ENCODE measurements around the gene SYTL3.
"Not testable (repeated sequence)": the region's sequence is repeated elsewhere in the genome, so short reads cannot be mapped to it uniquely, and the experiment has no call there.

SYTL3 gene

DNA sequence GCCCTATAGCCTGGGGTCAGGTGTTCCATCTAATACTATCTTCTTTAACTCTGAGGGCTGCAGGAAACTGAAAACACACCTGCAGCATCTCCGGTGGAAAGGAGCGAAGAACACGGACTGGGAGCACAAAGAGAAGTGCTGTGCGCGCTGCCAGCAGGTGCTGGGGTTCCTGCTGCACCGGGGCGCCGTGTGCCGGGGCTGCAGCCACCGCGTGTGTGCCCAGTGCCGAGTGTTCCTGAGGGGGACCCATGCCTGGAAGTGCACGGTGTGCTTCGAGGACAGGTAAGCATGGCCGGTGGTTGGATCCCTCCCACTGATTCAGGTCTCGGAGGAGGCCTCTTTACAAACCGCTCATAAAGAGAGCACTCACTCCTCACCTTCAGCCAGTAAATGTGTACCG, 15.5 kb downstream of the SYTL3 start:
- DNase-seq: peak; percentile 62

DNA sequence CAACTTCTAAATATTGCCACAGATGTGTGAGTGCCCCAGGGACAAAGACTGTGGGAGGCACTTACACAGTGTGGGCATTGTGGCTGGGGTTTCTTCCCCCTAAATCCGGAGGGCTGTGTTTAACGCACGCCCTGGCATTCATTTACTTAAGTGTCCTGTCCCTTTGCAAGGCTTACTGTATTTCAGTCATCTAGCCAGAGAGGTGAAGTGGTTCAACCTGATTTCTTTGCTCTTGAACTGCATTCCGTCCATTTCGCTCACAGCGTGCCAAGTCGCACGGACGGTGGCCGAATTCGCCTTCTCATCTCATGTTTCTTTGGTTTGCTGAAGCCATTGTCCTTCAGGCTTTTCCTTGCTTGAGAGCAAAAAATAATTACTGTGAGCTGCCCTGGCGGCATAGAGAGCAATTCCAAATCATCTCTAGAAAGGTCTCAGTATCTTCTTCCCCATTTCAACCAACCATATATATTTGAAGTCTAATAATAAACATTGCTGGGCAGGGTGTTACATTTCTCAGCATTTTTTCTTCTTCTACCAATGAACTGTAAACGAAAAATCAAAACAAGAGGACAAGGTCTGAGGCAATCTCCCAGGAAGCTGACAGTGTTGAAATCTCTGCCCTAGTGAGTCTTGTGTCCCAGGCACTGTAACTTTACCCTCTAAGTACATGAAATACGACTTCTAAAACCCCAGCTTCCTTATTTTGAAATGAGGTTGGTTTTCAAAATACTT, 16.9 kb downstream of the SYTL3 start:
- peak; percentile 87 for DNase-seq

DNA sequence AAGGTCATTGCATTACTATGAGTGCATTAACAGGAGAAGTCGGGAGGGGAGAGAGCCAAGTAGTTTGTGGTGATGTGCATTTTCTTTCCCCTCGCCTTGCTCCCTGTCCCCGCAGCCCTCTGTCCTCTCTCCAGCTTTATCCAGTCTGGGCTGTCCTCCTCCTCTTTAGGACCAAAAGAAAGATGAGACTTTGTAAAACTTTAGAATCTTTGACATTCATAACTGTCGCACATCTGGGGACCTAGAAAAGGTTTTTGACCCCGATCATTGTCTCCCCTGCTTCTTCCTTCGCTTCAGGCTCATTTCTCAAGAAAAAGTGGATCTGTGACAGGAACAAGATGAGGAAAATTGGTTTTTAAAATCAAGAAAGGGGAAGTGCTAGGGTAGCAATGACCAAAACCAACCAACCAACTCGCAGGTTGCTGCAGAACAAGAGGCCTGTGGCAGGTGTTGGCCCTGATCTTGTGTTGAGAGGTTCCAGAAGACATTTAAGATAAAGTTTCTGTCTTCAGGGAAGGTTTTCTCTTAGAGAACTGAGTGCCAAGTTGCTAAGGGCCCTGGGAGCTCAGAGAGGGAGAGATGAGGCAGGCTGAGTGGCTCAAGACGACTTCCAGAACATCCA, 17.6 kb downstream of the SYTL3 start:
- DNase-seq: peak; percentile 44

DNA sequence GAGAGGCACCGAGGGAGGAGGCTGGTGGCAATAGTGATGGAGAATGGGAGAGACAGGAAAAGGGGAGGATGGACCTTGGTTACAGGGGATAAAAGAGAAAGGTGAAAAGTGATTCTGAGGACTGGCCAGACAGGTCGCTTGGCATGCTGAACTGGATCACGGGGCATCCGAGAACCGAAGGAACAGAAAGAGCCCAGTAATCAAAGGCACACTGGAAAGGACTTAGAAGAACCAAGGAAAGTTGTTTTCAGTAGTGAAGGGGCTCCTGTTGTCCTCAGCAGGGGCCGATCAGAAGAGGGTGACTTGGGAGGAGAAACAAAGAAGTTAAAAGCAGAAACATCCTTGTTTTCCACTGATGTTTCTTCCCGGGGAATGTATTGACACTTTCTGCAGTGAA, 18.9 kb downstream of the SYTL3 start:
- no peak for DNase-seq

DNA sequence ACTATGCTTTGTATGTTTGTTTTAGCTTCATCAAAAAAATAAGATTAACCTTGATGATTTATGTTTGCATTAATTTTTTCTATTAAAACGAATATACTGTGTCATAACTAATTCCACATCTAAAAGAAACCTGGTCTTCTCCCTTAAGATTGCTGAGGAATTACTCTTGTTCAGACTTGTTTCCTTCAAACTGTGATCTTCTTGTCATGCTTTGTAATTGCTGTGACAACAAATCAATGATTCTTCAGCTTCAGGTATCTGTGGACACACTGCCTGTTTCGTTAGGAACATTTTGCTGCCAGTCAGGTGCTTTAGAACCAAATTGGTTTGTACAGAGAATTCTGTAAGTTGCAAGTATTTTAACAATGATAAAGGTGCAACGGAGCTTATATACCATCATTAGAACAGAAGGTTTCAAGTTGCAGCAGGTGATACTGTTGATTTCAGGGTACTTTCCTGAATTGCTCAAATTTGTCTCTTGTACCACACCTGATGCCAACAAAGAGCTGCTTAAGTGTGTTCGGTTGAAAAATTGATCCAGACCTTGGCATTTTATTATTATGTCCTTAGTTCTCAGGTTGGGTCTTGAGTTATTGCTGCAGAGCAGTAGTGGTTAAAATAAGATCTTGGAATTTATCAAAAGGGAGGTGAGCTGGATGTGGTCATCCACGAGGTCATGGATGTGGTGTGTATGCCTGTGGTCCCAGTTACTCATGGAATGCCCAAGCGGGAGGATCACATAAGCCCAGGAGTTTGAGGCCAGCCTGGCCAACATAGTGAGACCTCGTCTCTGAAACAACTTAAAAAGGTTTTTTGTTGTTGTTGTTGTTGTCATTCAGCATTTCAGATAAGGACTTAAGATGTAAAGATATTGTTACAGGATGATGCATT, 19.5 kb downstream of the SYTL3 start:
- peak; percentile 58 for DNase-seq

DNA sequence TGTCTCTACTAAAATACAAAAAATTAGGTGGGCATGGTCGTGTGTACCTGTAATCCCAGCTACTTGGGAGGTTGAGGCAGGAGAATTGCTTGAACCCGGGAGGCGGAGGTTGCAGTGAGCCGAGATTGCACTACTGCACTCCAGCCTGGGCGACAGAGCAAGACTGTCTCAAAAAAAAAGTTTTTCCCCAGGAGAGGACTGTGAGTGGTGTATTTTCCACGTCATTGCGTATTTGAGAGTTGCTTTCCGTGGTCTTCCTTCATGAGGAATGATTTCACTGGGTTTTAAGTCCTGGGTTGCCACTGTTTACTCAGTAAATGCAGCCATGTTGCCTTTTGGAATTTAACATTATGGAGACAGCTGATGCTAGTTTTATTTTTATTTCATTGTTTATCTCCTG, 22.3 kb downstream of the SYTL3 start:
- peak; percentile 59 for DNase-seq

DNA sequence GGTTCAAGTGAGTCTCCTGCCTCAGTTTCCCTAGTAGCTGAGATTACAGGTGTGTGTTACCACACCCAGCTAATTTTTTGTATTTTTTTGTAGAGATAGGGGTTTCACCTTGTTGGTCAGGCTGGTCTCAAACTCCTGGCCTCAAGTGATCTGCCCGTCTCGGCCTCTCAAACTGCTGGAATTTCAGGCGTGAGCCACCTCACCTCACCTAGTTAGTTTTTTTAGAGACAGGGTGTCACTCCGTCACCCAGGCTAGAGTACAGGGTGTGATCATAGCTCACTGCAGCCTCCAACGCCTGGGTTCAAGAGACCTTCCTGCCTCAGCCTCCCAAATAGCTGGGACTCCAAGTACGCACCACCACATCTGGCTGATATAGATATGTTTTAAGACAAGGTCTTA, 22.9 kb downstream of the SYTL3 start:
- no peak for DNase-seq

DNA sequence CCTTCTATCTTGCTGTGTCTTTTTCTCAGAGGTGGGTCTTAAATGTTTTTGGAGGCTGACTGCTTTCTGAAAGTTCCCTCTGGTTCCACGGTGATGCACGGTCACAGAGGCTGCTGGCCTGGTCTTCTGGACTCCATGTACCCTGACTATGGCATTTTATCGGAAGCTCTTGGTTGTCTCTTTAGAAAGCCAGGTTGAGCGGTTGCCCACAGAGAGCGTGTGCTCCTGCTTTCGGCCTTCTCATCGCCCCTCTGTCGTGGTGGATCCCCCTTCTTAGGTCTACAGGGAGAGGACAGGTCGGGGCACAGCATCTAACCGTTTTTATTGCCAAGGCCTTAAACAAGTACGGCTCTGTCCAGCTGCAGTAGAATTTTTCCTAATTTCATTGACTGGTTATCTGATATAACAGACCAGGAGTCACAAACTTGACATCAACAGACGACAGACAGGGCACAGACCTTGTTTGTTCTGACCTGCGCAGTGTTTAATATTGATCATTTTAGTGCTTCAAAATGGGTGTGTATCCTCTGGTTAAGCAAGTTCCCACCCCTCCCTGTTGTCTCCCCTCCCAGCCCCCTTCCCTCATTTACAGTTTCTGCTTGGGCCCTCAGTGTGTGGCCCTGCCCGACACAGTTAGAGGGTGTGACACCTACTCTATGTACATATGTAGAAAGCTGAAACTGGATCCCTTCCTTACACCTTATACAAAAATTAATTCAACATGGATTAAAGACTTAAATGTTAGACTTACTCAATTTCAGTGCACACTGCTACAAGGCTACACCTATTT, 24.7 kb downstream of the SYTL3 start:
- no peak for DNase-seq

DNA sequence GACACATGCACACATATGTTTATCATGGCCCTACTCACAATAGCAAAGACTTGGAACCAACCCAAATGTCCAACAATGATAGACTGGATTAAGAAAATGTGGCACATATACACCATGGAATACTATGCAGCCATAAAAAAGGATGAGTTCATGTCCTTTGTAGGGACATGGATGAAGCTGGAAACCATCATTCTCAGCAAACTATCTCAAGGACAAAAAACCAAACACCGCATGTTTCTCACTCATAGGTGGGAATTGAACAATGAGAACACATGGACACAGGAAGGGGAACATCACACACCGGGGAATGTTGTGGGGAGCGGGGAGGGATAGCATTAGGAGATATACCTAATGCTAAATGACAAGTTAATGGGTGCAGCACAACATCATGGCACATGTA, 27.2 kb downstream of the SYTL3 start:
- DNase-seq: not testable (repeated sequence)

DNA sequence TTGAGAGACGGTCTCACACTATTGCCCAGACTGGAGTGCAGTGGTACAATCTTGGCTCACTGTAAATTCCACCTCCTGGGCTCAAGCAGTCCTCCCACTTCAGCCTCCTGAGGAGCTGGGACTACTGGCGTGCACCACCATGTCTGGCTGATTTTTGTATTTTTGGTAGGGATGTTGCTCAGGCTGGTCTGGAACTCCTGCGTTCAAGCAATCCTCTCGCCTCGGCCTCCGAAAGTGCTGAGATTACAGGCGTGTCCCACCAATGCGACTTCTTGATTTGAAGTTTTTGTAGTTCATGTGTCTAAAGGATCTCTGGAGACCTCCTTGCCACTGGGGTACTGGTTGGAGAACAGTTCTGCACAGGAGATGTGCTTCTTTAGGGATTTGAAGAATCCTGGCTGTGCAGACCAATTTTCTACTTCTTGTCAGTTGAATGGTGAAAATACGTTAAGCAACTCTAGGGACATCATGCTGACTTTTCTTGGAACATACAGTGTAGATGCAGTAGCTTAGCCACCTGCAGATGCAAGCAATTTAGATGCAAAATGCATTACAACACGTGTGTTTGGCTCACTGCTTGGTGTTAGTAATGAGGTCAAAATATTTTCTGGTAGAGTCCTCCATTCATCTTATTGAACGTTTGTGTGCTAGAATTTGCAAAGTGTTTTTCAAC, 28.2 kb downstream of the SYTL3 start:
- DNase-seq: no peak

DNA sequence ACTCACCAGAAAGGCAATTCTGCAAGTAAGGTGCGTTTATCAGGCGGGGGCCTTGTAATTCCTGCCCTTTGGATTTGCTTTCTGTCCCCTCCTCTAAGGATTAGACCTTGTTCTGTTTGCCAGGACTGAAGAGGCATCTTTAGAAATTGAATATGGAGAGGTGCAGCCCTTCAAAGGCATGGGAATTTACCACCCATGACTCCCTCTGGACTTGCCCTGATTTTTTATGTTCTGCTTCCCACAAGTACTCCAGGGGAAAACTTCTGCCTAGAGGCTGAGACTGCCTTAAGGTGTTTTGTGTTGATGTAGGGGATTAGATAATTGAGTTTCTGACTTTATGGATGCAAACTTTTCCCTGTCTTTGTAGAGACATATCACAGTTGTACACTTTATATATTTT, 30.2 kb downstream of the SYTL3 start:
- DNase-seq: no peak

DNA sequence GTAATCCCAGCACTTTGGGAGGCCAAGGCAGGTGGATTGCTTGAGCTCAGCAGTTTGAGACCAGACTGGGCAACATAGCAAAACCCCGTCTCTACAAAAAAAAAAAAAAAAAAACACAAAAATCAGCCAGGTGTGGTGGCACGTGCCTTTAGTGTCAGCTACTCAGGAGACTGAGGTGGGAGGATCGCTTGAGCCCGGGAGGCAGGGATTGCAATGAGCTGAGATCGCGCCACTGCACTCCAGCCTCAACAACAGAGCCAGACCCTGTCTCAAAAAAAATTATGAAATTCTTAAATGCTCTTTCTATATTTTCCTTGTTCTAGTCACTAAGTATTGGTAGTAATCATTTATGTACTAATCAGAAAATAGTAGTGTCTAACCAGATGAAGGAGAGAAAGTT, 30.6 kb downstream of the SYTL3 start:
- DNase-seq: no peak

DNA sequence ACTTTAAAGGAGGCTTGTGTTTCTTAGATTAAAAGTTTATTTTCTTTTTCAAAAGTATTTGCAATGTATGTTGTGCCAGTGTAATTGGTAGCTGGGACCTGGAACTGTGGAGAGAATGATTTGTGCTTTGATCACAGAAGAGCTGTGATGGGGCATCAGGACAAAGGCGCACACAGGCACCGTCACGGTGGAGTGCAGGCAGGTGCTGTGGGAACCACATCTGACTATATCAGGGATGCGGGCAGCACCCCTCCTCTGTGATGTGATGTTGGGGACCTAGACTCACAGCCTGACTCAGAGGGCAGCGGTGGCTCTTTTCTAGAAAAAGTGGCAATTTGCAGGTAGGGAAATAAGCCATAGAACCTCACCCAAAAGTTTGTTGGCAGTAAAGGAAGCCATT, 34.5 kb downstream of the SYTL3 start:
- DNase-seq: no peak

DNA sequence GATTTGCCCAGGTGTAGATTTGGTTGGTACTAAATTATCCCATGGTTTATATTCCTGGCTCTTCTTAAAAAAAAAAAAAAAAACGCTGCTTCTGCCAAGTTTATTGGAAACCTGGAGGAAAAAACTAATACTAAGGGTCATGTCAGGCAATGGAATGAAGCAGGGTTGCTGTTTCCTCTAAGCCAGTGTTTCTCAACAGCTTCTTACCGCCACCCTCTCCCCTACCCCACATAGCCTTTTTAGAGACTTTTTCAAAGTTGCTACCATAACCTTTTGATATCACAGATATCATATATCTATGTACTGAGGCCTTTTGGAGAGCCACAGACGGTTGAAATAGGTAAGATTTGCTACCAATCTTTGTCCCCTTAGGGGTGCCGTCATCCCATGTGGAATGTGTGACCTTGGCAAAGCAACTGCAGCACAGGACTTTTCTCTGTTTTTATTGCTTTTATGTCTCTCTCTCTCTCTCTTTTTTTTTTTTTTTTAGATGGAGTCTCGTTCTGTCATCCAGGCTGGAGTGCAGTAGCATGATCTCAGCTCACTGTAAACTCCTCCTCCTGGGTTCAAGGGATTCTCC, 35.0 kb downstream of the SYTL3 start:
- no peak for DNase-seq

DNA sequence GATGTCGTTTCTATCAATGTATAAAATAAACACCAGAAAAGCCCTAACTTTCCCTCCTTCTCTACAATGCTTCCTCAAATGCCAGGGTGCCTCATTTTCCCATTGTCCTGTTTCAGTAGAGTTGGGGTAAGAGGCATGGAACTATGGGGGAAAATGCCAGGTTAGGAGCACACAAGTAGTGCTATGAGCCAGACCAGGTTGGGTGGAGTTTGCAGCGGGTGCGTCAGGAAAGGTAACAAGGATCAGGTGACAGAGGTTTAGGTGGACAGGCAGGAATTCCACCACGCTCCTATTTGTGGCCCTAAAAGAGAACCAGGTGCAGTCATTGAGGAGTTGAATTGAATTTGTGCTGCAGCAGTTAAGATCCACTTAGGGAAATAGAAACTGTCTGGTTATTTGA, 36.5 kb downstream of the SYTL3 start:
- DNase-seq: peak; percentile 30

DNA sequence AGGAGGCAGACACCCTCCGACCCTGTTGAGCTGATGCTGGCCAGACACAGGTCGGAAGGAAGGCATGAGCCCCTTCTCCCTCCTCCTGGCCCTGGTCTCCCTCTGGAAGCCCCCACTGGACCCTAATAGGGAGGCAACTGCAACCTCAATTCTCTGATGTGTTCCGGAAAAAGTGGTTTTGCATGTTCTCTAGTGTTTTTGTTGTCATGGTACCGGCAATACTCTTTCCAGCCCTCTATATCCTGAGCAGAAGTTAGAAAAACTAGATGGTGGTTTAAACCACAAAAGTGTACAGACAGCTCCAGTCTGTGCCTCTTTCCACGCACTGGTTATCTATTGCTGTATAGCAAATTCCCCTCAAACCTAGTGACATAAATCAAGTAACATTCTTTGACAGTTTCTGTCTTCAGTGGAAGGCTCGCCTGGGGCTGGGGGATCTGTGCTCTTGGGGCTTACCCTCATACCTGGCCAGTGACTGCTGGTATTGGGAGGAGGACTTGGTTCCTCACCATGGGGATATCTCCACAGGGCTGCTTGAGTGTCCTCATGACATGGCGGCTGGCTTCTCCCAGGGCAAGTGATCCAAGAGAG, 37.0 kb downstream of the SYTL3 start:
- DNase-seq: no peak

DNA sequence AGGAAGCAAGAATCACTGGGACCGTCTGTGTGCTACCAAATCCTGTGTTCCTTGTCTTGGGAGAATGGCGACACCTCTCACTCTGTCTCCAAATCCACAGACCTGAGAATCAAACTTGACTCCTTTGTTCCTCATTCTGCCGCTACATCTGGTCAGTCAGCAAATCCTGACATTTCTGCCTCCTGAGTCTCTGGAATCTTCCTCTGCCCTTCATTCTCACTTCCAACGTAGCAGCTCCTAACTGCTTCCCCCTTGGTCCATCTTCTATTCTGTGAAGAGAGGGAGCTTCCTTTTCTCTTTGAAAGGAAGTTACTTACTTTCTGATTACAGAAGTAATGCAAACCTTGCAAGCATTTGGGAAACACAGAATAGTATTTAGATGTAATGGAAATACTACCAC, 37.7 kb downstream of the SYTL3 start:
- no peak for DNase-seq

DNA sequence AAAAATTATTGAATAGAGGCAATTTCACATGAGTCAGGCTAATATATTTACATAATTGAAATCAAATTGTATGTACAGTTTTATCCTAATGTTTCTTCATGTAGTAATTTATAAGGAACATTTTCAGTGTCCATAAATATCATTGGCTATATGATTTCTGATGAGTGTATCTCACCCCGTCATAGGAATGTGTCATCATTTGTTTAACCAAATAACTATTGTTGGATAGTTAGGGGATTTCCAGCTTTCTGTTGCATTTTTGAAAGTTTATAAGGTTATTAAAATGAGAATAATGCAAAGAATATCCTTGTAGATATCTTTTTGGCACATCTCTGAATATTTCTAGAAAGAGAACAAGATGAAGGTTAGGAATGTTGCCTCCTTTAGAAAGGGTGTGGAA, 39.0 kb downstream of the SYTL3 start:
- DNase-seq: no peak

DNA sequence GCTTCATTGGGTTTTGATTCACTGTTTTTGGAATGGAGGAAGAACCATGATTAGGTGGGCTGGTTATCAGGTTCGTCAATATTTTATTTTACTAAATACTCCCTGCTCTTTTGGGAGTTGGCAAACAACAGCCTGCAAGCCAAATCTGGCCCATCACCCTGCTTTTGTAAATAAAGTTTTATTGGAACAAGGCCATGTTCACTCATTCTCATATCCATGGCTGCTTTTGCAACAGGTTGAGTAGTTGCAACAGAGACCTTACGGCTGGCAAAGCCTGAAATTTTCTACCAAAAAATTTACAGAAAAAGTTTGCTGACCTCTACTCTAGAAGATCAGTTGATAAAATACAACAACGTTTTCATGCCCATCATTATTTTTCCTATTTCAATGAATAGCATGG, 45.1 kb downstream of the SYTL3 start:
- no peak for DNase-seq

DNA sequence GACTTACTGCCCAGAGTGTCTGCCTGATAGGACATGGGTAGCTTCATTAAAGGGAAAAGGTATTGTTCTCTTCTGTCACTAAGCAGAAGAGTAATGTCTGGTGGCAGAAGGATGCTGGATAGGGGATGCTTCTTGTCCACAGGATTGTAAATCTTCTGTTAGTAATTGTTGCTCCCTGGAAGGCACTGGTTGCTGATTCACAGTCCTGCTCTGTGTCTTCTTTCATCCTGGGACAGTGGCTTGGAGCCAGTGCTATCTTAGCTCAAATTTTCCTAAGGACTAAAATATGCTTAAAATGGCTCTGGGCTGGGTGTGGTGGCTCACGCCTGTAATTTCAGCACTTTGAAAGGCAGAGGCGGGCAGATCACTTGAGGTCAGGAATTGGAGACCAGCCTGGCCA, 48.0 kb downstream of the SYTL3 start:
- no peak for DNase-seq

DNA sequence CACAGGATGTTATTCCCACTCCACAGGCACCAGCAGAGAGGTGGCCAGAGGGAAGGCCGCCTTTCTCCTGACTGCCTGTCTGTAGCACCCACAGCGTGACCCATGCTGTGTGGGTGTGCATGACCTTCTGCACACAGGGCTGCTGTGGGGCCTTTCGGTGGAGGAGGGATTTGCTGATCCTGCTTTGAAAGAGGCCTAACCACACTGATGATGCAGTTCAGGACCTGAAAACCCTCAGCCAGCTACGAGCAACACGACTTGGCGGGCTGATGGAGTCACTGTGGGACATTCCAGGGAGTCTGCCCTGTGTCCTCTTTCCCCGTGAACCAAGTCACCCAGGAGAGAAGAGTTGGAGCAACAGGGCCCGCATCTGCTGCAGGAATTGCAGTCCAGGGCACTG, 49.1 kb downstream of the SYTL3 start:
- DNase-seq: no peak

DNA sequence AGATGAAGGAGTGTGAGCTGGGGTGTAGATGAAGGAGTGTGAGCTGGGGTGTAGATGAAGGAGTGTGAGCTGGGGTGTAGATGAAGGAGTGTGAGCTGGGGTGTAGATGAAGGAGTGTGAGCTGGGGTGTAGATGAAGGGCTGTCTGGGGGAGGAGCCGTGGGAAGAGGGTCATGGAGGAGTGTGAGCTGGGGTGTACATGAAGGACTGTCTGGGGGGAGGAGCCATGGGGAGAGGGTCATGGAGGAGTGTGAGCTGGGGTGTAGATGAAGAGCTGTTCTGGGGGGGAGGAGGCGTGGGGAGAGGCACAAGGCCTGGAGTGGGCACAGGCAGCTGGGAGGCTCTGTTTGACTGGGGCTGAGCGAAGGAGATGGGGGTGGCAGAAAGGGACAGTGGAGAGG, 51.4 kb downstream of the SYTL3 start:
- not testable (repeated sequence) for DNase-seq
